Activated CD4-positive, alpha-beta T cell treated with anti-CD3 and anti-CD28 coated beads for 24 hours (primary cell): Measurements from ENCODE around the gene DRD4.

Experiments used
- DNase-seq, 2 donors: peaks; one replicate each; pipeline ENCODE4 v3.0.0-alpha.2; 2020; ENCODE audit warnings: low read depth in 2 of 2

Gene DRD4

GRCh38 chr11:636511-637332 is at the start of gene DRD4:
Gene DRD4 (plus strand): TSS chr11:637269. CDS start chr11:637305, 36 bp downstream.
- DNase-seq: no peak

- no peak for DNase-seq
Measured at GRCh38 chr11:587546-587945, 49.5 kb upstream of the DRD4 start.

GRCh38 chr11:587978-588380 is 49.1 kb upstream of the DRD4 start:
- DNase-seq: peak; percentile 36 to 37

GRCh38 chr11:589798-590197 is 47.3 kb upstream of the DRD4 start:
- DNase-seq: no peak

- no peak for DNase-seq
Measured at GRCh38 chr11:590997-591396, 46.1 kb upstream of the DRD4 start.

GRCh38 chr11:592501-592900 is 44.6 kb upstream of the DRD4 start:
- DNase-seq: no peak

- DNase-seq: no peak
Measured at GRCh38 chr11:592918-593317, 44.2 kb upstream of the DRD4 start.

- DNase-seq: no peak
Measured at GRCh38 chr11:593347-593746, 43.7 kb upstream of the DRD4 start.

GRCh38 chr11:595400-595799 is 41.7 kb upstream of the DRD4 start:
- DNase-seq: no peak

GRCh38 chr11:596374-596773 is 40.7 kb upstream of the DRD4 start:
- no peak for DNase-seq

- no peak for DNase-seq
Measured at GRCh38 chr11:597166-597725, 39.8 kb upstream of the DRD4 start.

- no peak for DNase-seq
Measured at GRCh38 chr11:598005-598680, 38.9 kb upstream of the DRD4 start.

- DNase-seq: no peak
Measured at GRCh38 chr11:601573-602245, 35.4 kb upstream of the DRD4 start.

GRCh38 chr11:603154-603553 is 33.9 kb upstream of the DRD4 start:
- no peak for DNase-seq

- no peak for DNase-seq
Measured at GRCh38 chr11:605286-606129, 31.6 kb upstream of the DRD4 start.

- no peak for DNase-seq
Measured at GRCh38 chr11:606245-606644, 30.8 kb upstream of the DRD4 start.

- DNase-seq: no peak
Measured at GRCh38 chr11:607020-607780, 29.9 kb upstream of the DRD4 start.

- DNase-seq: no peak
Measured at GRCh38 chr11:607971-608659, 29.0 kb upstream of the DRD4 start.

GRCh38 chr11:608791-609251 is 28.2 kb upstream of the DRD4 start:
- DNase-seq: no peak

GRCh38 chr11:609341-609811 is 27.7 kb upstream of the DRD4 start:
- no peak for DNase-seq
